GM12878 (cell line): ENCODE data around the gene ZNF513. TPM values are rescaled to one million over a fixed set of nuclear protein-coding genes. Genes with fewer than 3 reads are reported as not detected.

Experiments used
- DPF2 ChIP-seq: fragments of 450-650 bp; IDR thresholded peaks from 2 replicates; pipeline ENCODE4 v1.6.1; 2017; ENCODE audit warnings: mild to moderate bottlenecking
- MTA2 ChIP-seq: fragments of 450-650 bp; IDR thresholded peaks from 2 replicates; pipeline ENCODE4 v1.6.1; 2016; ENCODE audit warnings: low read depth, mild to moderate bottlenecking, moderate library complexity
- MYC ChIP-seq: IDR thresholded peaks from 2 replicates; pipeline ENCODE4 v1.6.1; 2011; ENCODE audit warnings: mild to moderate bottlenecking, low read length, moderate library complexity, inconsistent platforms; ENCODE audit not compliant: insufficient read depth, insufficient replicate concordance, insufficient read length, severe bottlenecking
- PML ChIP-seq: IDR thresholded peaks from 2 replicates; pipeline ENCODE4 v1.6.1; 2012; ENCODE audit warnings: low read length, inconsistent platforms
- TBL1XR1 ChIP-seq: IDR thresholded peaks from 2 replicates; pipeline ENCODE4 v1.6.1; 2012; ENCODE audit warnings: low read depth, low read length, improper control_type of control experiment
- ZNF207 ChIP-seq: fragments of 450-650 bp; IDR thresholded peaks from 2 replicates; pipeline ENCODE4 v1.6.1; 2014; ENCODE audit warnings: antibody characterized with exemption, mild to moderate bottlenecking, borderline replicate concordance
- polyA plus RNA-seq, 11 experiments: library from polyadenylated mRNA; depleted of rRNA in 4 of 11; unstranded in 6 of 11; stranded (reverse) in 5 of 11; fragments of >200 nt; fragmentation: Nextera tagmentation in 4 of 11; fragmentation: Illumina TruSeq in 1 of 11; extraction: Ambion mirVana in 4 of 11; extraction: Trizol in 1 of 11; gene quantifications; 1 replicate in 1 of 11; 2 replicates in 10 of 11; pipeline versions ENCODE4 v1.2.1 to v1.2.3, GENCODE V29; 2011 to 2016; ENCODE audit warnings: inconsistent platforms in 2 of 11, missing spikeins in 2 of 11, low read depth in 1 of 11
- total RNA-seq, 4 experiments: library from RNA; depleted of rRNA in 3 of 4; stranded (reverse); fragments of >200 nt in 3 of 4; fragmentation: Illumina TruSeq in 1 of 4; extraction: Trizol in 1 of 4; gene quantifications; 2 replicates each; pipeline versions ENCODE4 v1.2.1 to v1.2.3, GENCODE V29; 2013 to 2021
- TF ChIP-seq, protein P1 (sequence below): fragments of 450-650 bp; IDR thresholded peaks from 2 replicates; pipeline ENCODE4 v1.6.1; 2018; ENCODE audit warnings: borderline replicate concordance, mild to moderate bottlenecking; ENCODE audit not compliant: partially characterized antibody
- TF ChIP-seq, protein P2 (sequence below): fragments of 450-650 bp; formaldehyde crosslinking; IDR thresholded peaks from 2 replicates; pipeline ENCODE4 v1.5.0; 2022; ENCODE audit warnings: mild to moderate bottlenecking, missing genetic modification characterization
- TF ChIP-seq, protein P3 (sequence below): fragments of 450-650 bp; formaldehyde crosslinking; IDR thresholded peaks from 2 replicates; pipeline ENCODE4 v1.4.0; 2020; ENCODE audit warnings: mild to moderate bottlenecking, moderate library complexity
- TF ChIP-seq, protein P4 (sequence below): fragments of 150-350 bp; IDR thresholded peaks from 2 replicates; pipeline ENCODE4 v1.6.1; 2014; ENCODE audit warnings: mild to moderate bottlenecking, low read depth, low read length
- TF ChIP-seq, protein P5 (sequence below): fragments of 450-650 bp; conservative IDR thresholded peaks from 2 replicates; pipeline ENCODE4 v1.6.1; 2017; ENCODE audit warnings: mild to moderate bottlenecking, moderate library complexity

ZNF513 gene
- total and polyA plus RNA-seq, 10 of the 15 experiments (the other 5 are each of a cell fraction or from before 2014, with no cell fraction given): 0.06 to 16.4 (median 5.6) TPM

DNA sequence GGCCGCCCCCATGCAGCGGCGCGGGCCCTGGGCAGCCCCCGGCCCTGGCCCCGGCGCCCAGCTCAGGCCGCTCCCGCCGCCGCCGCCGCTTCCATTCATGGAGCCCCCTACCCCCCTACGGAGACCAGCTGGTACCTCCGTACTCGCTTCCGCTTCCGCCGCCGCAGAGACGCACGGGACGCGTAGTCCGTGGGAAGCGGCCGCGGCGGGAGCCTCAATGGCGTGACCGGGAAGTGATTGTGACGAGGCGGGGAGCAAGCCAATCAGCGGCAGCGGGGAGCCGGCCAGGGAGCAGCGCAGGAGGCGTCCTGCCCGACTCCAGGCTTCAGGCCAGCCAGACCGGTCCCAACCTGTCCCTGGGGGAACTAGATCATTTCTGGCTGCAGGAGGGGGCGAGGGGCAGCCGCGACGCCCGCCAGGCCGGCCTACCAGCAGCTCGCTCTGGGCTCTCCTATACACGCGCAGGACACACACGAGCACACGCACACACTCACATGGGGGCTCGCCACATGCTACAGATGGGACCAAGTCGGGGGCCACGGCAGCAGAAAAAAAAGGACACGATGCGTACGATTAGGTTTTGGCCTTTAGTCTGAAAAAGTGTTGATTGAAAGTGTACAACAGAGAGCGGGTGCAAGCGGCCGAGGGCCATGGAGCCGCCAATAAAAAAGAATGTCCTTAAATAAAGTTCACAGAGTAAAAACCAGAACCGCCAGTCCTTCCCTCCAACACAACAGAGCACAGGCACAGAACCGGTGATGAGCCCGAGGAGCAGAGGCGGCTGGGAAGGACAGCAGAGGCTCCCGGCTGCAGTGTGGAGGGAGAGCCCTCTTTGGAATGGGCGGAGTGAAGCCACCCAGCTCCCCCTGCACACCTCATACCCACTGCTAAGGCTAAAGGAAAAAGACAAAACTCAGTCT, at the start of gene ZNF513 (continued):
- TF ChIP-seq, protein P1, sequence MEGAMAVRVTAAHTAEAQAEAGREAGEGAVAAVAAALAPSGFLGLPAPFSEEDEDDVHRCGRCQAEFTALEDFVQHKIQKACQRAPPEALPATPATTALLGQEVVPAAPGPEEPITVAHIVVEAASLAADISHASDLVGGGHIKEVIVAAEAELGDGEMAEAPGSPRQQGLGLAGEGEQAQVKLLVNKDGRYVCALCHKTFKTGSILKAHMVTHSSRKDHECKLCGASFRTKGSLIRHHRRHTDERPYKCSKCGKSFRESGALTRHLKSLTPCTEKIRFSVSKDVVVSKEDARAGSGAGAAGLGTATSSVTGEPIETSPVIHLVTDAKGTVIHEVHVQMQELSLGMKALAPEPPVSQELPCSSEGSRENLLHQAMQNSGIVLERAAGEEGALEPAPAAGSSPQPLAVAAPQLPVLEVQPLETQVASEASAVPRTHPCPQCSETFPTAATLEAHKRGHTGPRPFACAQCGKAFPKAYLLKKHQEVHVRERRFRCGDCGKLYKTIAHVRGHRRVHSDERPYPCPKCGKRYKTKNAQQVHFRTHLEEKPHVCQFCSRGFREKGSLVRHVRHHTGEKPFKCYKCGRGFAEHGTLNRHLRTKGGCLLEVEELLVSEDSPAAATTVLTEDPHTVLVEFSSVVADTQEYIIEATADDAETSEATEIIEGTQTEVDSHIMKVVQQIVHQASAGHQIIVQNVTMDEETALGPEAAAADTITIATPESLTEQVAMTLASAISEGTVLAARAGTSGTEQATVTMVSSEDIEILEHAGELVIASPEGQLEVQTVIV: peak; percentile 74
- TF ChIP-seq PML (no peak), DPF2 (0 out of 2 replicates have a peak, but pooled peaks have one; percentile 56), MYC (no peak), TBL1XR1 (peak; percentile 29; the same call in 1 of the 2 replicates), ZNF207 (no peak), MTA2 (no peak)
- TF ChIP-seq, protein P2, sequence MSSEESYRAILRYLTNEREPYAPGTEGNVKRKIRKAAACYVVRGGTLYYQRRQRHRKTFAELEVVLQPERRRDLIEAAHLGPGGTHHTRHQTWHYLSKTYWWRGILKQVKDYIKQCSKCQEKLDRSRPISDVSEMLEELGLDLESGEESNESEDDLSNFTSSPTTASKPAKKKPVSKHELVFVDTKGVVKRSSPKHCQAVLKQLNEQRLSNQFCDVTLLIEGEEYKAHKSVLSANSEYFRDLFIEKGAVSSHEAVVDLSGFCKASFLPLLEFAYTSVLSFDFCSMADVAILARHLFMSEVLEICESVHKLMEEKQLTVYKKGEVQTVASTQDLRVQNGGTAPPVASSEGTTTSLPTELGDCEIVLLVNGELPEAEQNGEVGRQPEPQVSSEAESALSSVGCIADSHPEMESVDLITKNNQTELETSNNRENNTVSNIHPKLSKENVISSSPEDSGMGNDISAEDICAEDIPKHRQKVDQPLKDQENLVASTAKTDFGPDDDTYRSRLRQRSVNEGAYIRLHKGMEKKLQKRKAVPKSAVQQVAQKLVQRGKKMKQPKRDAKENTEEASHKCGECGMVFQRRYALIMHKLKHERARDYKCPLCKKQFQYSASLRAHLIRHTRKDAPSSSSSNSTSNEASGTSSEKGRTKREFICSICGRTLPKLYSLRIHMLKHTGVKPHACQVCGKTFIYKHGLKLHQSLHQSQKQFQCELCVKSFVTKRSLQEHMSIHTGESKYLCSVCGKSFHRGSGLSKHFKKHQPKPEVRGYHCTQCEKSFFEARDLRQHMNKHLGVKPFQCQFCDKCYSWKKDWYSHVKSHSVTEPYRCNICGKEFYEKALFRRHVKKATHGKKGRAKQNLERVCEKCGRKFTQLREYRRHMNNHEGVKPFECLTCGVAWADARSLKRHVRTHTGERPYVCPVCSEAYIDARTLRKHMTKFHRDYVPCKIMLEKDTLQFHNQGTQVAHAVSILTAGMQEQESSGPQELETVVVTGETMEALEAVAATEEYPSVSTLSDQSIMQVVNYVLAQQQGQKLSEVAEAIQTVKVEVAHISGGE (CRISPR knock-in tag): no peak
- TF ChIP-seq, protein P3, sequence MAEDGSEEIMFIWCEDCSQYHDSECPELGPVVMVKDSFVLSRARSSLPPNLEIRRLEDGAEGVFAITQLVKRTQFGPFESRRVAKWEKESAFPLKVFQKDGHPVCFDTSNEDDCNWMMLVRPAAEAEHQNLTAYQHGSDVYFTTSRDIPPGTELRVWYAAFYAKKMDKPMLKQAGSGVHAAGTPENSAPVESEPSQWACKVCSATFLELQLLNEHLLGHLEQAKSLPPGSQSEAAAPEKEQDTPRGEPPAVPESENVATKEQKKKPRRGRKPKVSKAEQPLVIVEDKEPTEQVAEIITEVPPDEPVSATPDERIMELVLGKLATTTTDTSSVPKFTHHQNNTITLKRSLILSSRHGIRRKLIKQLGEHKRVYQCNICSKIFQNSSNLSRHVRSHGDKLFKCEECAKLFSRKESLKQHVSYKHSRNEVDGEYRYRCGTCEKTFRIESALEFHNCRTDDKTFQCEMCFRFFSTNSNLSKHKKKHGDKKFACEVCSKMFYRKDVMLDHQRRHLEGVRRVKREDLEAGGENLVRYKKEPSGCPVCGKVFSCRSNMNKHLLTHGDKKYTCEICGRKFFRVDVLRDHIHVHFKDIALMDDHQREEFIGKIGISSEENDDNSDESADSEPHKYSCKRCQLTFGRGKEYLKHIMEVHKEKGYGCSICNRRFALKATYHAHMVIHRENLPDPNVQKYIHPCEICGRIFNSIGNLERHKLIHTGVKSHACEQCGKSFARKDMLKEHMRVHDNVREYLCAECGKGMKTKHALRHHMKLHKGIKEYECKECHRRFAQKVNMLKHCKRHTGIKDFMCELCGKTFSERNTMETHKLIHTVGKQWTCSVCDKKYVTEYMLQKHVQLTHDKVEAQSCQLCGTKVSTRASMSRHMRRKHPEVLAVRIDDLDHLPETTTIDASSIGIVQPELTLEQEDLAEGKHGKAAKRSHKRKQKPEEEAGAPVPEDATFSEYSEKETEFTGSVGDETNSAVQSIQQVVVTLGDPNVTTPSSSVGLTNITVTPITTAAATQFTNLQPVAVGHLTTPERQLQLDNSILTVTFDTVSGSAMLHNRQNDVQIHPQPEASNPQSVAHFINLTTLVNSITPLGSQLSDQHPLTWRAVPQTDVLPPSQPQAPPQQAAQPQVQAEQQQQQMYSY (CRISPR knock-in tag): no peak
- TF ChIP-seq, protein P4, sequence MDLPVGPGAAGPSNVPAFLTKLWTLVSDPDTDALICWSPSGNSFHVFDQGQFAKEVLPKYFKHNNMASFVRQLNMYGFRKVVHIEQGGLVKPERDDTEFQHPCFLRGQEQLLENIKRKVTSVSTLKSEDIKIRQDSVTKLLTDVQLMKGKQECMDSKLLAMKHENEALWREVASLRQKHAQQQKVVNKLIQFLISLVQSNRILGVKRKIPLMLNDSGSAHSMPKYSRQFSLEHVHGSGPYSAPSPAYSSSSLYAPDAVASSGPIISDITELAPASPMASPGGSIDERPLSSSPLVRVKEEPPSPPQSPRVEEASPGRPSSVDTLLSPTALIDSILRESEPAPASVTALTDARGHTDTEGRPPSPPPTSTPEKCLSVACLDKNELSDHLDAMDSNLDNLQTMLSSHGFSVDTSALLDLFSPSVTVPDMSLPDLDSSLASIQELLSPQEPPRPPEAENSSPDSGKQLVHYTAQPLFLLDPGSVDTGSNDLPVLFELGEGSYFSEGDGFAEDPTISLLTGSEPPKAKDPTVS: no peak
- TF ChIP-seq, protein P5, sequence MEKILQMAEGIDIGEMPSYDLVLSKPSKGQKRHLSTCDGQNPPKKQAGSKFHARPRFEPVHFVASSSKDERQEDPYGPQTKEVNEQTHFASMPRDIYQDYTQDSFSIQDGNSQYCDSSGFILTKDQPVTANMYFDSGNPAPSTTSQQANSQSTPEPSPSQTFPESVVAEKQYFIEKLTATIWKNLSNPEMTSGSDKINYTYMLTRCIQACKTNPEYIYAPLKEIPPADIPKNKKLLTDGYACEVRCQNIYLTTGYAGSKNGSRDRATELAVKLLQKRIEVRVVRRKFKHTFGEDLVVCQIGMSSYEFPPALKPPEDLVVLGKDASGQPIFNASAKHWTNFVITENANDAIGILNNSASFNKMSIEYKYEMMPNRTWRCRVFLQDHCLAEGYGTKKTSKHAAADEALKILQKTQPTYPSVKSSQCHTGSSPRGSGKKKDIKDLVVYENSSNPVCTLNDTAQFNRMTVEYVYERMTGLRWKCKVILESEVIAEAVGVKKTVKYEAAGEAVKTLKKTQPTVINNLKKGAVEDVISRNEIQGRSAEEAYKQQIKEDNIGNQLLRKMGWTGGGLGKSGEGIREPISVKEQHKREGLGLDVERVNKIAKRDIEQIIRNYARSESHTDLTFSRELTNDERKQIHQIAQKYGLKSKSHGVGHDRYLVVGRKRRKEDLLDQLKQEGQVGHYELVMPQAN: peak; percentile 93
